ENCODE results near the gene PTGES. TPM values are rescaled to one million over a fixed set of nuclear protein-coding genes. Genes with fewer than 3 reads are reported as not detected.

The PTGES gene
- total RNA-seq, 2 experiments from 2014 or later, result 0.25 to 0.38 TPM

DNA sequence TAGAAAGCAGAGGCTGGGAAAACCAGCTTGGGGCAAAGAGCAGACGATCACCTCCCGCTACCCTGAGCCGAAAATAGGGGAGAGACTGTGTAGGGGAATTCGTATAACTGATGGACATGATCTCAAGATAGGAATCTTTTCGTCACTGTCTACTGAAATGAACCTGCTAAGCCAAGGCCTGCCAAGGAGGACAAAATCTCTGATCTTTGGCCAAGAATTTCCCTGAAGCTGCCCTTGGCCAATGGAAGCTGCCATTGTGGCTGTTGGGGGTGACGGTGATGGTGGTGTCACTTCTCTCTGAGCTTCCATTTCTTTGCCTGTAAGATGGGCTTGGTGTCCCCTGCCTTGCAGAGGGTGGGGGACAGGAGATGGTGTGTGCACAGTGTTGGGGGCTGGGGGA lies 3.3 kb upstream of the PTGES start:
- Histone ChIP-seq H3K27me3 (ENCODE audit: control insufficient read depth in 1 of 2, insufficient read depth in 2 of 2, low read length in 2 of 2) (peaks cover 0 to 3% of the 10 kb centered on the region in 2 experiments), H3K4me3 (ENCODE audit: low read length) (no peak overlapping the region), H3K9me3 (ENCODE audit: control insufficient read depth in 1 of 2, insufficient read depth in 1 of 2, low read length in 2 of 2) (no peaks in the 10 kb centered on the region), H3K36me3 (ENCODE audit: insufficient read depth, low read length) (no peaks in the 10 kb centered on the region), H3K27ac (ENCODE audit: low read depth in 1 of 2, low read length in 2 of 2) (no peak overlapping the region), H3K4me1 (ENCODE audit: insufficient read depth, low read length) (peaks cover 23% of the 10 kb centered on the region)
- no peaks in the 10 kb centered on the region for H3K36me3 Mint-ChIP-seq (ENCODE audit: low read depth)
- CTCF ChIA-PET, result interaction anchor here (2.4 kb wide), 1 partner anchor 19 kb away, joined by 5 read pairs; no protein-coding TSS in a partner anchor
- TF ChIP-seq, protein P1, sequence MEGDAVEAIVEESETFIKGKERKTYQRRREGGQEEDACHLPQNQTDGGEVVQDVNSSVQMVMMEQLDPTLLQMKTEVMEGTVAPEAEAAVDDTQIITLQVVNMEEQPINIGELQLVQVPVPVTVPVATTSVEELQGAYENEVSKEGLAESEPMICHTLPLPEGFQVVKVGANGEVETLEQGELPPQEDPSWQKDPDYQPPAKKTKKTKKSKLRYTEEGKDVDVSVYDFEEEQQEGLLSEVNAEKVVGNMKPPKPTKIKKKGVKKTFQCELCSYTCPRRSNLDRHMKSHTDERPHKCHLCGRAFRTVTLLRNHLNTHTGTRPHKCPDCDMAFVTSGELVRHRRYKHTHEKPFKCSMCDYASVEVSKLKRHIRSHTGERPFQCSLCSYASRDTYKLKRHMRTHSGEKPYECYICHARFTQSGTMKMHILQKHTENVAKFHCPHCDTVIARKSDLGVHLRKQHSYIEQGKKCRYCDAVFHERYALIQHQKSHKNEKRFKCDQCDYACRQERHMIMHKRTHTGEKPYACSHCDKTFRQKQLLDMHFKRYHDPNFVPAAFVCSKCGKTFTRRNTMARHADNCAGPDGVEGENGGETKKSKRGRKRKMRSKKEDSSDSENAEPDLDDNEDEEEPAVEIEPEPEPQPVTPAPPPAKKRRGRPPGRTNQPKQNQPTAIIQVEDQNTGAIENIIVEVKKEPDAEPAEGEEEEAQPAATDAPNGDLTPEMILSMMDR (IDR thresholded peaks at IDR 0.05), result no peak
- peaks cover 14% of the 10 kb centered on the region for H3K27me3 Mint-ChIP-seq
- no peaks in the 10 kb centered on the region for H3K9me3 Mint-ChIP-seq
- H3K4me1 Mint-ChIP-seq (ENCODE audit: low read depth), result peaks cover 28% of the 10 kb centered on the region
- no peak overlapping the region for H3K4me3 Mint-ChIP-seq
- DNase-seq (no peak), ATAC-seq (ENCODE audit: poor library complexity) (no peak)
- H3K27ac Mint-ChIP-seq, result no peak overlapping the region
- intact Hi-C loops (cut with DNase I, micrococcal nuclease), result no loop called here
- POLR2A ChIA-PET, result no interaction called here

DNA sequence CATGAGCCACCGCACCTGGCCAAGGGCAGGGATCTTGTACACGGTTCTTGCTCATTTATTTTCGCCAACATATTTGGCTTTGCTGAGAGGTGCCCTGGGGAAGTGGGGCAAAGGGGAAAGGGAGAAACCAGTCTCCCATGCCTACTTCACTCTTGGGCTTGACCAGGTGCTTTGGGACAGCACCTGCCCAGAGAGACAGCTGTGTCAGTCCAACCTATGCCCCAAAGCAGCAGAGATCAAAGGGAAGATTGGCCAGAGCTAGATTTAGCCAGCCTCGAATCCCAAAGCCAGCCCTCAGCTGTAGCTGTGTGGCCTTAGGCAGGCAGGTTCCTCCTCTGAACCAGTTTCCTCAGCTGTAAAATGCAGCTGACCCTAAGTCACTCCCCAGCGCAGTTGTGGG lies 2.3 kb upstream of the PTGES start:
- ChIA-PET CTCF (interaction anchor here (2.4 kb wide), 1 partner anchor 18 kb away, joined by 5 read pairs; no protein-coding TSS in a partner anchor), POLR2A (no interaction called here)
- peaks cover 0 to 3% of the 10 kb centered on the region in 2 experiments for H3K27me3 ChIP-seq (ENCODE audit: control insufficient read depth in 1 of 2, insufficient read depth in 2 of 2, low read length in 2 of 2)
- peaks cover 28% of the 10 kb centered on the region for H3K4me1 Mint-ChIP-seq (ENCODE audit: low read depth)
- no peaks in the 10 kb centered on the region for H3K9me3 Mint-ChIP-seq
- TF ChIP-seq, protein P1 (IDR thresholded peaks at IDR 0.05), result no peak
- no peaks in the 10 kb centered on the region for H3K9me3 ChIP-seq (ENCODE audit: control insufficient read depth in 1 of 2, insufficient read depth in 1 of 2, low read length in 2 of 2)
- H3K36me3 Mint-ChIP-seq (ENCODE audit: low read depth), result no peaks in the 10 kb centered on the region
- H3K36me3 ChIP-seq (ENCODE audit: insufficient read depth, low read length), result no peaks in the 10 kb centered on the region
- peaks cover 14% of the 10 kb centered on the region for H3K27me3 Mint-ChIP-seq
- no peak for ATAC-seq (ENCODE audit: poor library complexity)
- H3K4me3 Mint-ChIP-seq, result no peak overlapping the region
- no peak overlapping the region for H3K4me3 ChIP-seq (ENCODE audit: low read length)
- H3K27ac Mint-ChIP-seq, result no peak overlapping the region
- H3K27ac ChIP-seq (ENCODE audit: low read depth in 1 of 2, low read length in 2 of 2), result no peak overlapping the region
- intact Hi-C loops (cut with DNase I, micrococcal nuclease), result no loop called here
- no peak for DNase-seq
- peaks cover 23% of the 10 kb centered on the region for H3K4me1 ChIP-seq (ENCODE audit: insufficient read depth, low read length)

GRCh38 chr9:129751841-129752801 lies 721 bp downstream of the PTGES start:
- Histone ChIP-seq H3K36me3 (ENCODE audit: insufficient read depth, low read length) (no peaks in the 10 kb centered on the region), H3K4me1 (ENCODE audit: insufficient read depth, low read length) (peaks cover 17% of the 10 kb centered on the region), H3K27me3 (ENCODE audit: control insufficient read depth in 1 of 2, insufficient read depth in 2 of 2, low read length in 2 of 2) (peaks cover 0 to 3% of the 10 kb centered on the region in 2 experiments), H3K9me3 (ENCODE audit: control insufficient read depth in 1 of 2, insufficient read depth in 1 of 2, low read length in 2 of 2) (no peaks in the 10 kb centered on the region), H3K4me3 (ENCODE audit: low read length) (no peak overlapping the region), H3K27ac (ENCODE audit: low read depth in 1 of 2, low read length in 2 of 2) (no peak overlapping the region)
- ATAC-seq (ENCODE audit: poor library complexity) (no peak), DNase-seq (no peak)
- H3K27ac Mint-ChIP-seq, result no peak overlapping the region
- H3K36me3 Mint-ChIP-seq (ENCODE audit: low read depth), result no peaks in the 10 kb centered on the region
- TF ChIP-seq, protein P1 (IDR thresholded peaks at IDR 0.05), result no peak
- peaks cover 9% of the 10 kb centered on the region for H3K27me3 Mint-ChIP-seq
- ChIA-PET CTCF (interaction anchor here (1.2 kb wide), 1 partner anchor 14 kb away, joined by 3 read pairs; no protein-coding TSS in a partner anchor), POLR2A (interaction anchor here (0.7 kb wide), 1 partner anchor 53 kb away, joined by 3 read pairs; no protein-coding TSS in a partner anchor)
- intact Hi-C loops (cut with DNase I, micrococcal nuclease), result no loop called here
- H3K4me1 Mint-ChIP-seq (ENCODE audit: low read depth), result peaks cover 18% of the 10 kb centered on the region
- no peak overlapping the region for H3K4me3 Mint-ChIP-seq
- H3K9me3 Mint-ChIP-seq, result no peaks in the 10 kb centered on the region

Data from CD4-positive, alpha-beta T cell (primary cell).